Measurements from ENCODE around the gene POLR2A. TPM values are rescaled to one million over a fixed set of nuclear protein-coding genes. Genes with fewer than 3 reads are reported as not detected.

The POLR2A gene
- total RNA-seq, result 133 TPM

GRCh38 chr17:7484067-7484918 lies at the start of gene POLR2A:
POLR2A (plus strand) TSS chr17:7484366.
- peak; percentile 98 for DNase-seq (ENCODE audit: low spot score)

- DNase-seq (ENCODE audit: low spot score), result peak; percentile 29
Measured at GRCh38 chr17:7435676-7436555, 48.2 kb upstream of the POLR2A start.

GRCh38 chr17:7436556-7437368 lies 47.4 kb upstream of the POLR2A start:
- DNase-seq (ENCODE audit: low spot score), result peak; percentile 82

GRCh38 chr17:7437369-7437863 lies 46.8 kb upstream of the POLR2A start:
- DNase-seq (ENCODE audit: low spot score), result no peak

GRCh38 chr17:7437950-7438614 lies 46.1 kb upstream of the POLR2A start:
- peak; percentile 53 for DNase-seq (ENCODE audit: low spot score)

- no peak for DNase-seq (ENCODE audit: low spot score)
Measured at GRCh38 chr17:7438656-7439460, 45.3 kb upstream of the POLR2A start.

- DNase-seq (ENCODE audit: low spot score), result no peak
Measured at GRCh38 chr17:7439462-7440112, 44.6 kb upstream of the POLR2A start, which contains the start of gene FGF11. FGF11 (plus strand) TSS chr17:7439512; CDS start chr17:7439621, 109 bp downstream.

GRCh38 chr17:7440113-7440833 lies 43.9 kb upstream of the POLR2A start:
- peak; percentile 39 for DNase-seq (ENCODE audit: low spot score)

- DNase-seq (ENCODE audit: low spot score), result no peak
Measured at GRCh38 chr17:7440834-7441195, 43.4 kb upstream of the POLR2A start.

- no peak for DNase-seq (ENCODE audit: low spot score)
Measured at GRCh38 chr17:7441266-7441665, 42.9 kb upstream of the POLR2A start.

GRCh38 chr17:7442142-7442541 lies 42.0 kb upstream of the POLR2A start:
- DNase-seq (ENCODE audit: low spot score), result no peak

GRCh38 chr17:7443499-7444485 lies 40.4 kb upstream of the POLR2A start:
- no peak for DNase-seq (ENCODE audit: low spot score)

GRCh38 chr17:7444682-7445618 lies 39.2 kb upstream of the POLR2A start, which contains the start of gene CHRNB1:
CHRNB1 (plus strand) TSS chr17:7445061; CDS start chr17:7445128, 67 bp downstream.
- peak; percentile 67 for DNase-seq (ENCODE audit: low spot score)

- peak; percentile 42 for DNase-seq (ENCODE audit: low spot score)
Measured at GRCh38 chr17:7445619-7445968, 38.6 kb upstream of the POLR2A start.

GRCh38 chr17:7448461-7448860 lies 35.7 kb upstream of the POLR2A start:
- no peak for DNase-seq (ENCODE audit: low spot score)

GRCh38 chr17:7459961-7460545 lies 24.1 kb upstream of the POLR2A start:
- DNase-seq (ENCODE audit: low spot score), result no peak
